PC-3 (cell line): ENCODE results near the gene GZF1. TPM values are rescaled to one million over a fixed set of nuclear protein-coding genes. Genes with fewer than 3 reads are reported as not detected.

Source experiments
- ATAC-seq: fragments of 200-7000 bp; cut with Tn5 transposase; 2 replicates; pipeline ENCODE4 v1.9.1; 2020; ENCODE audit warnings: mild to moderate bottlenecking, moderate library complexity
- BruUV-seq: library from RNA; stranded (reverse); fragments of 400-500 nt; replicated peaks from 2 replicates; lab custom pipeline; 2021; lab: Mats Ljungman, UMichigan
- CTCF ChIA-PET: fragments of 300-600 bp; sonication (Branson Sonifier 250); formaldehyde crosslinking; loops from one replicate; lab custom pipeline; 2022; ENCODE audit warnings: antibody characterized with exemption; lab: Charles Lee
- POLR2A ChIA-PET: fragments of 300-600 bp; sonication (Branson Sonifier 250); formaldehyde crosslinking; loops from one replicate; lab custom pipeline; 2022; ENCODE audit warnings: antibody characterized with exemption; ENCODE audit not compliant: unreplicated experiment; lab: Charles Lee
- DNase-seq: peaks from one replicate; pipeline ENCODE4 v3.0.0-alpha.2; 2015
- H2AFZ ChIP-seq: fragments of 300-600 bp; sonication (generic); 2 replicates; pipeline ENCODE4 v1.6.0; 2016; ENCODE audit warnings: antibody characterized with exemption, low read length
- H3F3A ChIP-seq: fragments of 300-600 bp; sonication (generic); one replicate; pipeline ENCODE4 v1.6.0; 2017; ENCODE audit warnings: antibody characterized with exemption, low read length, control low read depth, mild to moderate bottlenecking; ENCODE audit not compliant: unreplicated experiment
- H3K27ac ChIP-seq: fragments of 300-600 bp; sonication (generic); 2 replicates; pipeline ENCODE4 v1.5.1; 2016; ENCODE audit warnings: mild to moderate bottlenecking, low read length
- H3K27me3 ChIP-seq: fragments of 300-600 bp; sonication (generic); 2 replicates; pipeline ENCODE4 v1.6.1; 2016; ENCODE audit warnings: low read length, mixed read lengths
- H3K36me3 ChIP-seq: fragments of 300-600 bp; sonication (generic); 2 replicates; pipeline ENCODE4 v1.6.1; 2016; ENCODE audit warnings: low read depth, mixed run types, low read length, mixed read lengths
- H3K4me1 ChIP-seq: fragments of 300-600 bp; sonication (generic); 2 replicates; pipeline ENCODE4 v1.5.1; 2016; ENCODE audit warnings: low read length; ENCODE audit not compliant: insufficient read depth
- H3K4me2 ChIP-seq: fragments of 300-600 bp; sonication (generic); 2 replicates; pipeline ENCODE4 v1.6.0; 2016; ENCODE audit warnings: low read length
- H3K4me3 ChIP-seq: fragments of 300-600 bp; sonication (generic); 2 replicates; pipeline ENCODE4 v1.5.1; 2016; ENCODE audit warnings: mild to moderate bottlenecking, low read length, mixed read lengths
- H3K79me2 ChIP-seq: fragments of 300-600 bp; sonication (generic); 2 replicates; pipeline ENCODE4 v1.6.1; 2017; ENCODE audit warnings: low read length, mixed read lengths
- H3K9ac ChIP-seq: fragments of 300-600 bp; sonication (generic); 2 replicates; pipeline ENCODE4 v1.6.0; 2016; ENCODE audit warnings: mild to moderate bottlenecking, low read length
- H3K9me2 ChIP-seq: fragments of 300-600 bp; sonication (generic); replicated peaks from 2 replicates; pipeline ENCODE4 v1.6.1; 2016; ENCODE audit warnings: mixed run types, low read length, mixed read lengths
- H3K9me3 ChIP-seq: fragments of 300-600 bp; sonication (generic); 2 replicates; pipeline ENCODE4 v1.6.1; 2016; ENCODE audit warnings: low read length, mixed read lengths
- H4K20me1 ChIP-seq: fragments of 300-600 bp; sonication (generic); 2 replicates; pipeline ENCODE4 v1.6.1; 2016; ENCODE audit warnings: low read length, mixed read lengths
- EZH2 ChIP-seq: fragments of 300-600 bp; sonication (generic); IDR thresholded peaks from one replicate; pipeline ENCODE4 v1.6.1; 2017; ENCODE audit warnings: antibody characterized with exemption, mild to moderate bottlenecking, low read length; ENCODE audit not compliant: unreplicated experiment
- EZH2phosphoT487 ChIP-seq: fragments of 300-600 bp; sonication (generic); IDR thresholded peaks from 2 replicates; pipeline ENCODE4 v1.6.1; 2018; ENCODE audit warnings: mild to moderate bottlenecking, antibody characterized with exemption, low read length, borderline replicate concordance
- intact Hi-C: fragments of 100-400 bp; cut with micrococcal nuclease; formaldehyde crosslinking; loops from 2 replicates; pipeline ENCODE4 v1.9.0; 2023
- total RNA-seq: library from RNA; depleted of rRNA; stranded (reverse); fragments of >200 nt; gene quantifications from 2 replicates; pipeline ENCODE4 v1.2.3, GENCODE V29; 2014
- TF ChIP-seq, protein P1 (sequence below): fragments of 300-600 bp; sonication (generic); conservative IDR thresholded peaks from 2 replicates; pipeline ENCODE4 v1.5.1; 2017; ENCODE audit warnings: antibody characterized with exemption, low read depth, mild to moderate bottlenecking, low read length

The GZF1 gene
- total RNA-seq, 1 experiment from 2014 or later, result 16.0 TPM

GRCh38 chr20:23417861-23418260 lies 55.9 kb downstream of the GZF1 start:
- CTCF ChIA-PET, result no interaction called here

GRCh38 chr20:23419657-23419994 lies 57.6 kb downstream of the GZF1 start:
- TF ChIP-seq EZH2 (no peak), EZH2phosphoT487 (no peak)
- TF ChIP-seq, protein P1, sequence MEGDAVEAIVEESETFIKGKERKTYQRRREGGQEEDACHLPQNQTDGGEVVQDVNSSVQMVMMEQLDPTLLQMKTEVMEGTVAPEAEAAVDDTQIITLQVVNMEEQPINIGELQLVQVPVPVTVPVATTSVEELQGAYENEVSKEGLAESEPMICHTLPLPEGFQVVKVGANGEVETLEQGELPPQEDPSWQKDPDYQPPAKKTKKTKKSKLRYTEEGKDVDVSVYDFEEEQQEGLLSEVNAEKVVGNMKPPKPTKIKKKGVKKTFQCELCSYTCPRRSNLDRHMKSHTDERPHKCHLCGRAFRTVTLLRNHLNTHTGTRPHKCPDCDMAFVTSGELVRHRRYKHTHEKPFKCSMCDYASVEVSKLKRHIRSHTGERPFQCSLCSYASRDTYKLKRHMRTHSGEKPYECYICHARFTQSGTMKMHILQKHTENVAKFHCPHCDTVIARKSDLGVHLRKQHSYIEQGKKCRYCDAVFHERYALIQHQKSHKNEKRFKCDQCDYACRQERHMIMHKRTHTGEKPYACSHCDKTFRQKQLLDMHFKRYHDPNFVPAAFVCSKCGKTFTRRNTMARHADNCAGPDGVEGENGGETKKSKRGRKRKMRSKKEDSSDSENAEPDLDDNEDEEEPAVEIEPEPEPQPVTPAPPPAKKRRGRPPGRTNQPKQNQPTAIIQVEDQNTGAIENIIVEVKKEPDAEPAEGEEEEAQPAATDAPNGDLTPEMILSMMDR, result no peak
- DNase-seq (no peak), ATAC-seq (no peak)
- Histone ChIP-seq H3F3A (no peaks in the 10 kb centered on the region), H3K9me2 (no peaks in the 10 kb centered on the region), H3K4me3 (peak overlapping the region; percentile 74), H3K36me3 (no peaks in the 10 kb centered on the region), H3K9ac (peak overlapping the region; percentile 89), H3K4me2 (peak overlapping the region; percentile 81), H3K27ac (peak overlapping the region; percentile 14), H3K79me2 (peaks cover 64% of the 10 kb centered on the region), H3K27me3 (no peaks in the 10 kb centered on the region), H3K4me1 (peaks cover 12% of the 10 kb centered on the region), H2AFZ (peak overlapping the region; percentile 77), H4K20me1 (no peaks in the 10 kb centered on the region), H3K9me3 (no peaks in the 10 kb centered on the region)
- intact Hi-C loops, result no loop called here
- BruUV-seq, result no TSS peak
- ChIA-PET CTCF (no interaction called here), POLR2A (interaction anchor here (0.7 kb wide), 1 partner anchor 800 kb away, joined by 3 read pairs; no protein-coding TSS in a partner anchor)

More at GRCh38 chr20:23417861-23418260, 55.9 kb downstream of the GZF1 start:
- ATAC-seq (no peak), DNase-seq (no peak)
- peaks cover 12% of the 10 kb centered on the region for H3K4me1 ChIP-seq
- TF ChIP-seq, protein P1, result no peak
- TF ChIP-seq EZH2 (no peak), EZH2phosphoT487 (no peak)
- H3K27ac ChIP-seq, result no peak overlapping the region
- intact Hi-C loops, result no loop called here
- no peak overlapping the region for H3K4me2 ChIP-seq
- POLR2A ChIA-PET, result interaction anchor here (0.6 kb wide), 1 partner anchor 67 kb away, joined by 3 read pairs; the partner anchor contains the start of gene NXT1
- H3K9me3 ChIP-seq, result no peaks in the 10 kb centered on the region
- H2AFZ ChIP-seq, result no peak overlapping the region
- no peaks in the 10 kb centered on the region for H3K9me2 ChIP-seq
- BruUV-seq, result no TSS peak
- H4K20me1 ChIP-seq, result no peaks in the 10 kb centered on the region
- H3F3A ChIP-seq, result no peaks in the 10 kb centered on the region
- H3K9ac ChIP-seq, result no peak overlapping the region
- H3K27me3 ChIP-seq, result no peaks in the 10 kb centered on the region
- H3K79me2 ChIP-seq, result peaks cover 82% of the 10 kb centered on the region
- H3K36me3 ChIP-seq, result no peaks in the 10 kb centered on the region
- no peak overlapping the region for H3K4me3 ChIP-seq
